Neural progenitor cell (in vitro differentiated cells): Measurements from ENCODE around the gene CERS3. TPM values are rescaled to one million over a fixed set of nuclear protein-coding genes. Genes with fewer than 3 reads are reported as not detected.

Source experiments
- DNase-seq: peaks from one replicate; pipeline ENCODE4 v3.0.0-alpha.2; 2016; ENCODE audit warnings: low spot score
- H2AFZ ChIP-seq: fragments of 200-600 bp; sonication (generic); replicated peaks from 2 replicates; pipeline ENCODE4 v1.6.1; 2016; ENCODE audit warnings: antibody characterized with exemption
- H3F3A ChIP-seq: fragments of 200-600 bp; sonication (generic); 2 replicates; pipeline ENCODE4 v1.6.1; 2016; ENCODE audit warnings: antibody characterized with exemption, low read depth
- H3K27ac ChIP-seq: fragments of 200-600 bp; sonication (generic); 2 replicates; pipeline ENCODE4 v1.5.1; 2016; ENCODE audit warnings: mild to moderate bottlenecking
- H3K27me3 ChIP-seq: fragments of 200-600 bp; sonication (generic); 2 replicates; pipeline ENCODE4 v1.6.1; 2016; ENCODE audit warnings: mild to moderate bottlenecking, moderate library complexity
- H3K36me3 ChIP-seq: fragments of 200-600 bp; sonication (generic); 2 replicates; pipeline ENCODE4 v1.5.1; 2016
- H3K4me1 ChIP-seq: fragments of 200-600 bp; sonication (generic); 2 replicates; pipeline ENCODE4 v1.6.1; 2016; ENCODE audit warnings: mixed run types
- H3K4me2 ChIP-seq: fragments of 200-600 bp; sonication (generic); 2 replicates; pipeline ENCODE4 v1.6.1; 2016
- H3K4me3 ChIP-seq: fragments of 200-600 bp; sonication (generic); 2 replicates; pipeline ENCODE4 v1.5.1; 2016
- H3K79me2 ChIP-seq: fragments of 200-600 bp; sonication (generic); 2 replicates; pipeline ENCODE4 v1.6.1; 2016; ENCODE audit warnings: low read depth
- H3K9ac ChIP-seq: fragments of 200-600 bp; sonication (generic); 2 replicates; pipeline ENCODE4 v1.6.1; 2016
- H3K9me3 ChIP-seq: fragments of 200-600 bp; sonication (generic); 2 replicates; pipeline ENCODE4 v1.5.1; 2016; ENCODE audit warnings: low read depth
- H4K20me1 ChIP-seq: fragments of 200-600 bp; sonication (generic); 2 replicates; pipeline ENCODE4 v1.6.1; 2016; ENCODE audit warnings: low read depth
- H3K27ac Mint-ChIP-seq: 3 replicates; pipeline ENCODE4 v1.8.0; 2021; ENCODE audit warnings: mixed read lengths
- H3K27me3 Mint-ChIP-seq: 2 replicates; pipeline ENCODE4 v1.8.0; 2022; ENCODE audit warnings: low read depth, mild to moderate bottlenecking, inconsistent platforms, moderate library complexity, mixed read lengths; ENCODE audit not compliant: insufficient read depth
- H3K36me3 Mint-ChIP-seq: 3 replicates; pipeline ENCODE4 v1.8.0; 2021; ENCODE audit warnings: mixed read lengths
- H3K4me1 Mint-ChIP-seq: 3 replicates; pipeline ENCODE4 v1.8.0; 2021; ENCODE audit warnings: mixed read lengths
- H3K4me3 Mint-ChIP-seq: 3 replicates; pipeline ENCODE4 v1.8.0; 2021; ENCODE audit warnings: mild to moderate bottlenecking, moderate library complexity, mixed read lengths
- H3K9me3 Mint-ChIP-seq: 3 replicates; pipeline ENCODE4 v1.8.0; 2020; ENCODE audit warnings: mixed read lengths
- EZH2 ChIP-seq: fragments of 200-600 bp; sonication (generic); IDR thresholded peaks from 2 replicates; pipeline ENCODE4 v1.6.1; 2017; ENCODE audit warnings: antibody characterized with exemption, mild to moderate bottlenecking, moderate library complexity
- EZH2phosphoT487 ChIP-seq: fragments of 200-600 bp; sonication (generic); IDR thresholded peaks from 2 replicates; pipeline ENCODE4 v1.6.1; 2017; ENCODE audit warnings: antibody characterized with exemption
- total RNA-seq: library from RNA; depleted of rRNA; stranded (reverse); fragments of >200 nt; gene quantifications from 2 replicates; pipeline ENCODE4 v1.2.3, GENCODE V29; 2015; ENCODE audit warnings: low replicate concordance
- TF ChIP-seq, protein P1 (sequence below): fragments of 200-600 bp; sonication (generic); IDR thresholded peaks from 2 replicates; pipeline ENCODE4 v1.5.1; 2017; ENCODE audit warnings: antibody characterized with exemption, mild to moderate bottlenecking

The CERS3 gene
- total RNA-seq, 1 donor from 2014 or later, result not detected

DNA sequence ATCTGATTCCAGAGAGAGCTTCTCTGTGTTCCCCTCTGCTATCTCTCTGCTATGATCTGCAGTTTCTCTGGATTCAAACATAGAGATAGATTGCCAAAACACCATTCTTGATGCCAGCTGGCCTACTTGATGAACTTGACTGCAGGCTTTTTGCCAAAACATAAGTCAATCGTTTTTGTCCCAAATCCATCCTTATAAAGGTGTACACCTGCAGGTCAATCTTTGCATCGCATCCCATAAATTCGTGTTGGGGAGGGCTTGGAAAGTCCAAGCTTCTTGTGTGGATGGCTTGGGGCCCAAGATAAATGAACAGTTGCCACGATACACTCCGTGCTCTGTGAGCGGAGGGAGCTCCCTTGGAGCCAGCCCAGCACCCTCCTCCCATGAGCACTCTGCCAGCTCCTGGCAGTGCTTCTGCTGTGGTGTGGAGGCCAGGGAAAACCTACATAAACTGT, 2.7 kb downstream of the CERS3 start:
- no peak overlapping the region for H3K27ac Mint-ChIP-seq
- no peaks in the 10 kb centered on the region for H3K79me2 ChIP-seq
- no peaks in the 10 kb centered on the region for H4K20me1 ChIP-seq
- H3K9me3 Mint-ChIP-seq, result peaks cover 7% of the 10 kb centered on the region
- no peaks in the 10 kb centered on the region for H3K4me1 ChIP-seq
- H3K27me3 ChIP-seq, result no peaks in the 10 kb centered on the region
- no peaks in the 10 kb centered on the region for H3K36me3 ChIP-seq
- no peak overlapping the region for H3K4me3 ChIP-seq
- no peak overlapping the region for H3K4me3 Mint-ChIP-seq
- peaks cover 2% of the 10 kb centered on the region for H3K27me3 Mint-ChIP-seq
- no peak for DNase-seq
- no peaks in the 10 kb centered on the region for H3K9me3 ChIP-seq
- no peaks in the 10 kb centered on the region for H3F3A ChIP-seq
- no peaks in the 10 kb centered on the region for H3K36me3 Mint-ChIP-seq
- TF ChIP-seq, protein P1, sequence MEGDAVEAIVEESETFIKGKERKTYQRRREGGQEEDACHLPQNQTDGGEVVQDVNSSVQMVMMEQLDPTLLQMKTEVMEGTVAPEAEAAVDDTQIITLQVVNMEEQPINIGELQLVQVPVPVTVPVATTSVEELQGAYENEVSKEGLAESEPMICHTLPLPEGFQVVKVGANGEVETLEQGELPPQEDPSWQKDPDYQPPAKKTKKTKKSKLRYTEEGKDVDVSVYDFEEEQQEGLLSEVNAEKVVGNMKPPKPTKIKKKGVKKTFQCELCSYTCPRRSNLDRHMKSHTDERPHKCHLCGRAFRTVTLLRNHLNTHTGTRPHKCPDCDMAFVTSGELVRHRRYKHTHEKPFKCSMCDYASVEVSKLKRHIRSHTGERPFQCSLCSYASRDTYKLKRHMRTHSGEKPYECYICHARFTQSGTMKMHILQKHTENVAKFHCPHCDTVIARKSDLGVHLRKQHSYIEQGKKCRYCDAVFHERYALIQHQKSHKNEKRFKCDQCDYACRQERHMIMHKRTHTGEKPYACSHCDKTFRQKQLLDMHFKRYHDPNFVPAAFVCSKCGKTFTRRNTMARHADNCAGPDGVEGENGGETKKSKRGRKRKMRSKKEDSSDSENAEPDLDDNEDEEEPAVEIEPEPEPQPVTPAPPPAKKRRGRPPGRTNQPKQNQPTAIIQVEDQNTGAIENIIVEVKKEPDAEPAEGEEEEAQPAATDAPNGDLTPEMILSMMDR, result no peak
- TF ChIP-seq EZH2 (no peak), EZH2phosphoT487 (no peak)
- H3K27ac ChIP-seq, result no peak overlapping the region
- no peak overlapping the region for H3K9ac ChIP-seq
- H3K4me1 Mint-ChIP-seq, result no peaks in the 10 kb centered on the region
- H3K4me2 ChIP-seq, result no peak overlapping the region
- H2AFZ ChIP-seq, result no peak overlapping the region

DNA sequence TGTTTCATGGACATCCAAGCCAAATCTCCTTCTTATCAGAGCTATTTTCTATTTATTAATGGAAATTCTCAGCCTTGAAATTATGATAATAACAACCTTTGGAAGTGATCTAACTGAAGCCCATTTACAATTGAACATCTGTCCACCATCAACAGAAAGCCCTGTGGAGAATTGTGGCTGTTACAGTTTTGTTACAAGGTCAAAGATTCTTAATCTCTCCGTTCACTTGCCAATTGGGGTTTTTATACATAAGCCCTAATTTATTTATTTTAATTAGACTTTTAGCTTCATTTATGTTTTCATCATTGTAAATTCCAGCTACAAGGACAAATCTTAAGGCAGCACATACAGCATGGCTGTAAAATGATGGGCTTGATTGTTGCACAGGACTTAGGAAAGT, 3.3 kb downstream of the CERS3 start:
- Histone ChIP-seq H4K20me1 (no peaks in the 10 kb centered on the region), H3K79me2 (no peaks in the 10 kb centered on the region), H2AFZ (no peak overlapping the region), H3F3A (no peaks in the 10 kb centered on the region), H3K27ac (no peak overlapping the region), H3K27me3 (no peaks in the 10 kb centered on the region), H3K4me1 (no peaks in the 10 kb centered on the region), H3K4me3 (no peak overlapping the region), H3K4me2 (no peak overlapping the region), H3K36me3 (no peaks in the 10 kb centered on the region), H3K9ac (no peak overlapping the region), H3K9me3 (no peaks in the 10 kb centered on the region)
- DNase-seq, result no peak
- Mint-ChIP-seq H3K27ac (no peak overlapping the region), H3K4me3 (no peak overlapping the region), H3K36me3 (no peaks in the 10 kb centered on the region), H3K9me3 (peaks cover 5% of the 10 kb centered on the region), H3K27me3 (peaks cover 3% of the 10 kb centered on the region), H3K4me1 (no peaks in the 10 kb centered on the region)
- TF ChIP-seq EZH2phosphoT487 (no peak), EZH2 (no peak)
- TF ChIP-seq, protein P1, result no peak

DNA sequence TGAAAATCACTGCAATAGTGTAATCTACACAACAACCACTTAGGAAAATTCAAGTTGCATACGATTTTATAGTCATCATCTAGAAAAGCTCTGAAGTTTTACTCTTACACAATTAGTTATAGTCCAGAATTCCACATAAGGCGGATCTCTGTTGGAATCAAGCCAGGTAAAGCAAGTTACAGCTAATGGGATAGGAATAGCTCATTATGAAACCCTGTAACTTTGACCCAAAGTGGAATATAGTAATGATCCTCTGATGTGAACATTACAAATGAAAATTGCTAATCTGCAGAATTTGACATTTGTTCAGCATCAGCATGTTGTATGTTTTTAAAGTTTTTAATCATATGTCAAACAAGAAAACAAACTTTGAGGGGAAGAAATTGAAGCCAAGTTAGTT, 4.4 kb downstream of the CERS3 start:
- H3K27me3 Mint-ChIP-seq, result peaks cover 3% of the 10 kb centered on the region
- DNase-seq, result no peak

More for the DNA sequence above, 4.4 kb downstream of the CERS3 start:
- Histone ChIP-seq H2AFZ (no peak overlapping the region), H3K4me2 (no peak overlapping the region), H3F3A (no peaks in the 10 kb centered on the region), H3K36me3 (no peaks in the 10 kb centered on the region), H3K79me2 (no peaks in the 10 kb centered on the region), H3K27ac (no peak overlapping the region), H3K4me1 (no peaks in the 10 kb centered on the region), H4K20me1 (no peaks in the 10 kb centered on the region), H3K9me3 (no peaks in the 10 kb centered on the region), H3K27me3 (no peaks in the 10 kb centered on the region), H3K9ac (no peak overlapping the region), H3K4me3 (no peak overlapping the region)
- TF ChIP-seq, protein P1, result no peak
- TF ChIP-seq EZH2, result no peak
- TF ChIP-seq EZH2phosphoT487, result no peak
- Mint-ChIP-seq H3K9me3 (peaks cover 4% of the 10 kb centered on the region), H3K4me3 (no peak overlapping the region), H3K36me3 (no peaks in the 10 kb centered on the region), H3K27ac (no peak overlapping the region), H3K4me1 (no peaks in the 10 kb centered on the region)
